Heart left ventricle (tissue), 13 donors: ENCODE results near the gene PVR.

Experiments
- POLR2A ChIP-seq, 2 donors: fragments of 450-650 bp; IDR thresholded peaks; one replicate each; pipeline ENCODE4 v1.6.1; 2017; ENCODE audit warnings: antibody characterized with exemption in 2 of 2, mild to moderate bottlenecking in 2 of 2, moderate library complexity in 2 of 2
- TF ChIP-seq, protein P1 (sequence below), 12 donors: fragments of 200-600 bp; sonication (generic) in 4 of 12; IDR thresholded peaks; one replicate each; pipeline versions ENCODE4 v1.5.0 to v1.8.0; 2018 to 2022; ENCODE audit warnings: antibody characterized with exemption in 12 of 12, mild to moderate bottlenecking in 5 of 12
- donor health status: ischemic (EF 13 %, LVEDD 7.1; RV severe dilation, severe dysfunction).
- donor health status: DM: no; HTN: yes; CAD: no.
- donor health status: DM: no; HTN: no; CAD: no.
- donor health status: ischemic (EF 25% LVEDD 6.9; RV normal size, moderate dysfunction).
- donor health status: ischemic (EF 25% LVEDD 5.7; RV mildly dilated, moderate dysfunction).
- donor health status: ischemic (EF 35%, LVEDD 5.7; RV mildly dilated, moderate dysfunction).
- donor health status: nonischemic (EF 11% LVEDD 7.7; RV severe dilation, severe dysfunction).
- donor health status: DM: yes; HTN: yes; CAD: no.
- donor health status: PGD.
- donor health status: ischemic (EF 29% LVEDD 5.4; RV normal size, mild dysfunction).
- donor health status: nonischemic (EF 23%, LVEDD 6.1; RV moderate dilation, normal function).

DNA sequence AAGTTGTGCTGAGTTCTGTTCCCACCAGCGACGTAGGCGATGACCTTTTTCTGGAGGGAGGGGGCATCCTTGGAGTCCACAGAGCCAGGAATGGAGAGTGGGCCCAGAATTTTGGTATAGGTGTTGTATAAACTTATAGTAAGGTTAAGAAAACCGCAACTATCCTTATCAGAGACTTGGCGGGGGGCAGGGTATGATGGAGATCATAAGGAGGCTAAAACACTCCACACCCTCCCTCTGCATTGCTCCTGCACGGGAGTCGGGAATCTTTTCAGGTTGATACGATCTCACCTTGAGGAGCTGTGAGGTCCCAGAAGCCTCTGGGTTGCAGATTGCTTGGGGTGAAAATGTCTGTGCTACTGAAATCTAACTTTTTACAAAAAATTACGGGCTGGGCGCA lies 21.3 kb downstream of the PVR start:
- TF ChIP-seq, protein P1, sequence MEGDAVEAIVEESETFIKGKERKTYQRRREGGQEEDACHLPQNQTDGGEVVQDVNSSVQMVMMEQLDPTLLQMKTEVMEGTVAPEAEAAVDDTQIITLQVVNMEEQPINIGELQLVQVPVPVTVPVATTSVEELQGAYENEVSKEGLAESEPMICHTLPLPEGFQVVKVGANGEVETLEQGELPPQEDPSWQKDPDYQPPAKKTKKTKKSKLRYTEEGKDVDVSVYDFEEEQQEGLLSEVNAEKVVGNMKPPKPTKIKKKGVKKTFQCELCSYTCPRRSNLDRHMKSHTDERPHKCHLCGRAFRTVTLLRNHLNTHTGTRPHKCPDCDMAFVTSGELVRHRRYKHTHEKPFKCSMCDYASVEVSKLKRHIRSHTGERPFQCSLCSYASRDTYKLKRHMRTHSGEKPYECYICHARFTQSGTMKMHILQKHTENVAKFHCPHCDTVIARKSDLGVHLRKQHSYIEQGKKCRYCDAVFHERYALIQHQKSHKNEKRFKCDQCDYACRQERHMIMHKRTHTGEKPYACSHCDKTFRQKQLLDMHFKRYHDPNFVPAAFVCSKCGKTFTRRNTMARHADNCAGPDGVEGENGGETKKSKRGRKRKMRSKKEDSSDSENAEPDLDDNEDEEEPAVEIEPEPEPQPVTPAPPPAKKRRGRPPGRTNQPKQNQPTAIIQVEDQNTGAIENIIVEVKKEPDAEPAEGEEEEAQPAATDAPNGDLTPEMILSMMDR (IDR thresholded peaks at IDR 0.05): no peak
- TF ChIP-seq POLR2A (IDR thresholded peaks at IDR 0.05): no peak
